Measurements from ENCODE around the gene SH3RF3. TPM values are rescaled to one million over a fixed set of nuclear protein-coding genes. Genes with fewer than 3 reads are reported as not detected.

Gene SH3RF3
- polyA plus RNA-seq, 1 of the 3 experiments (the other 2 are of a cell fraction), result 1.9 TPM

GRCh38 chr2:109196081-109196875 lies 67.3 kb downstream of the SH3RF3 start:
- H3K9me2 ChIP-seq, result no peaks in the 10 kb centered on the region
- H3F3A ChIP-seq (replicated peaks; ENCODE audit: insufficient read depth), result no peaks in the 10 kb centered on the region
- no peak overlapping the region for H2AFZ ChIP-seq (ENCODE audit: low read depth)
- 88% methylated on average over 13 of the region's 19 CpGs for WGBS (ENCODE audit: low lambda C conversion rate)
- ChIA-PET POLR2A (no interaction called here), CTCF (interaction anchor here (0.5 kb wide), 1 partner anchor 50 kb away, joined by 3 read pairs; no protein-coding TSS in a partner anchor)
- H3K9me3 ChIP-seq, result no peaks in the 10 kb centered on the region
- no peak for DNase-seq
- H3K27me3 ChIP-seq (ENCODE audit: insufficient read depth), result no peaks in the 10 kb centered on the region
- H3K27ac ChIP-seq (ENCODE audit: low read depth in 2 of 2, low read length in 1 of 2), result no peak overlapping the region
- H3K4me1 ChIP-seq (ENCODE audit: control insufficient read depth in 1 of 2, insufficient read depth in 2 of 2, low read depth in 1 of 2, low read length in 1 of 2), result peaks cover 0 to 49% of the 10 kb centered on the region in 2 experiments; a peak in 1 of 4 replicates
- no peaks in the 10 kb centered on the region for H3K36me3 ChIP-seq (replicated peaks in 1 of 2; ENCODE audit: control insufficient read depth in 1 of 2, insufficient read depth in 2 of 2, low read length in 1 of 2)
- peaks cover 42% of the 10 kb centered on the region for H4K20me1 ChIP-seq (ENCODE audit: insufficient read depth)
- H3K4me3 ChIP-seq (ENCODE audit: low read depth in 2 of 2, low read length in 1 of 2), result no peak overlapping the region
- H3K4me2 ChIP-seq, result no peak overlapping the region
- no peak overlapping the region for H3K9ac ChIP-seq
- H3K79me2 ChIP-seq (ENCODE audit: insufficient read depth), result peaks cover 20% of the 10 kb centered on the region; the same call in 1 of the 2 replicates
- TF ChIP-seq TCF12 (IDR thresholded peaks at IDR 0.05), result no peak
- TF ChIP-seq JUND (IDR thresholded peaks at IDR 0.05), result no peak
- TF ChIP-seq RAD21 (IDR thresholded peaks at IDR 0.05; ENCODE audit: low read length), result no peak
- TF ChIP-seq EP300 (IDR thresholded peaks at IDR 0.05; ENCODE audit: borderline replicate concordance in 1 of 2, low read depth in 1 of 2, low read length in 1 of 2), result no peak
- no peak for TF ChIP-seq MXI1 (IDR thresholded peaks at IDR 0.05; ENCODE audit: low read depth, low read length)
- TF ChIP-seq SMC3 (IDR thresholded peaks at IDR 0.05; ENCODE audit: low read depth, low read length), result no peak
- no peak for TF ChIP-seq CHD2 (IDR thresholded peaks at IDR 0.05; ENCODE audit: low read length, partially characterized antibody)
- no peak for TF ChIP-seq TEAD4 (IDR thresholded peaks at IDR 0.05; ENCODE audit: borderline replicate concordance, insufficient read depth)
- TF ChIP-seq USF2 (IDR thresholded peaks at IDR 0.05; ENCODE audit: borderline replicate concordance, low read depth, low read length), result no peak
- no peak for TF ChIP-seq RFX5 (IDR thresholded peaks at IDR 0.05; ENCODE audit: low read length)
- no peak for TF ChIP-seq TAF1 (IDR thresholded peaks at IDR 0.05; ENCODE audit: borderline replicate concordance, low read depth, low read length)
- TF ChIP-seq FOSL2 (IDR thresholded peaks at IDR 0.05; ENCODE audit: borderline replicate concordance, low read depth), result no peak
- no peak for TF ChIP-seq GATA2 (CRISPR knock-in tag; IDR thresholded peaks at IDR 0.05)
- TF ChIP-seq IRF3 (IDR thresholded peaks at IDR 0.05; ENCODE audit: low read depth, low read length), result no peak
- no peak for TF ChIP-seq RCOR1 (IDR thresholded peaks at IDR 0.05; ENCODE audit: low read length)
- TF ChIP-seq YY1 (IDR thresholded peaks at IDR 0.05; ENCODE audit: low read depth), result no peak

Data from SK-N-SH (cell line).